ENCODE data around the gene EGFR. TPM values are rescaled to one million over a fixed set of nuclear protein-coding genes. Genes with fewer than 3 reads are reported as not detected.
A peak's percentile ranks its signal among the peaks of the same experiment; 100 is the strongest.

EGFR gene
- total RNA-seq, 2 donors from 2014 or later, result 57.8 to 63.4 TPM

GRCh38 chr7:55043691-55044370, 25.0 kb downstream of the EGFR start:
- no peaks in the 10 kb centered on the region for H3K27me3 ChIP-seq
- intact Hi-C loops (cut with DNase I), result no loop called here
- H3K9me3 ChIP-seq, result no peaks in the 10 kb centered on the region
- H3K27ac ChIP-seq, result no peak overlapping the region
- peak overlapping the region in 1 of 2 donors; percentile 35 for H3K9ac ChIP-seq (ENCODE audit: low read depth in 2 of 2, low read length in 2 of 2)
- H3K36me3 ChIP-seq, result no peaks in the 10 kb centered on the region
- H3K4me3 ChIP-seq, result no peak overlapping the region
- TF ChIP-seq, protein P1, sequence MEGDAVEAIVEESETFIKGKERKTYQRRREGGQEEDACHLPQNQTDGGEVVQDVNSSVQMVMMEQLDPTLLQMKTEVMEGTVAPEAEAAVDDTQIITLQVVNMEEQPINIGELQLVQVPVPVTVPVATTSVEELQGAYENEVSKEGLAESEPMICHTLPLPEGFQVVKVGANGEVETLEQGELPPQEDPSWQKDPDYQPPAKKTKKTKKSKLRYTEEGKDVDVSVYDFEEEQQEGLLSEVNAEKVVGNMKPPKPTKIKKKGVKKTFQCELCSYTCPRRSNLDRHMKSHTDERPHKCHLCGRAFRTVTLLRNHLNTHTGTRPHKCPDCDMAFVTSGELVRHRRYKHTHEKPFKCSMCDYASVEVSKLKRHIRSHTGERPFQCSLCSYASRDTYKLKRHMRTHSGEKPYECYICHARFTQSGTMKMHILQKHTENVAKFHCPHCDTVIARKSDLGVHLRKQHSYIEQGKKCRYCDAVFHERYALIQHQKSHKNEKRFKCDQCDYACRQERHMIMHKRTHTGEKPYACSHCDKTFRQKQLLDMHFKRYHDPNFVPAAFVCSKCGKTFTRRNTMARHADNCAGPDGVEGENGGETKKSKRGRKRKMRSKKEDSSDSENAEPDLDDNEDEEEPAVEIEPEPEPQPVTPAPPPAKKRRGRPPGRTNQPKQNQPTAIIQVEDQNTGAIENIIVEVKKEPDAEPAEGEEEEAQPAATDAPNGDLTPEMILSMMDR (IDR thresholded peaks at IDR 0.05), result no peak
- peaks cover 14% of the 10 kb centered on the region for H3K4me1 ChIP-seq
- DNase-seq, result no peak

DNA sequence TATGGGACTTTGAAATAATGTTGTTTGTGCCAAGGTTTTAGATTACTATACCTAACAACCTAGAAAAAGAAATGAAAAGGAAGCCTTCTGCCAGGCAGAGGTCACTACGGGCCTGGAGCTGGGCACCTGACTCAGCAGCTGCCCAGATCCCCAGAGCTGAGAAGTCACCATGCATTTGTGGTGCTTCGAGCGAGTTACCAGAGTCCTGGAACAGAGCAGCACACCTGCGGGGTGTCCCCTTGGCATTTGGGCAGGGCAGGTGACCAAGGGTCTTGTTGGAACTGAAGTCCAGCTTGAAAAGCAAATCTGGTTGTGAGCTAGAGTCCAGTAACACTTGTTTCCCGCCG, 25.5 kb downstream of the EGFR start:
- H3K27me3 ChIP-seq, result no peaks in the 10 kb centered on the region
- H3K4me3 ChIP-seq, result no peak overlapping the region
- peak overlapping the region; percentile 41 for H3K27ac ChIP-seq
- H3K4me1 ChIP-seq, result peaks cover 14% of the 10 kb centered on the region
- no peaks in the 10 kb centered on the region for H3K9me3 ChIP-seq
- H3K9ac ChIP-seq (ENCODE audit: low read depth in 2 of 2, low read length in 2 of 2), result no peak overlapping the region
- DNase-seq, result no peak
- TF ChIP-seq, protein P1 (IDR thresholded peaks at IDR 0.05), result no peak
- intact Hi-C loops (cut with DNase I), result no loop called here
- H3K36me3 ChIP-seq, result no peaks in the 10 kb centered on the region

DNA sequence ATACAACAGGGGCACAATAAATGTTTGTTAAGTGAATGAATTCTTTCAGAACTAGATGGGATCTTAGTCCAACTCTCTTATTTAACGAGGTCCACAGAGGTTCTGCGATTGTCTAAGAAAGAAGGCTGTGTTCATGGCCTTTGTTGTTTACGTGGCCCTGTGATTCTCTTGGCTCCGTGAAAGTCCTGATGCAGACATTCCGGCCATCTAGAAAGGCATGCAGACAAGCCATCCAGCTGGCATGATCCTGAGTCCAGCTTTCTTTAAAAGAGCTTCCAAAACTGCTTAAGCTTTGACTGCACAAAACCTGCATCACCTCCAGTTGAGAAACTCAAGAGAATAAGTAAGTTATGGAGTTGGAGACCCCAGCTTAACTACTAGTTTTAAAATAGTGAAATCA, 26.0 kb downstream of the EGFR start:
- H3K4me1 ChIP-seq, result peaks cover 14% of the 10 kb centered on the region
- no peak for DNase-seq
- no peak overlapping the region for H3K4me3 ChIP-seq
- no peaks in the 10 kb centered on the region for H3K27me3 ChIP-seq
- H3K9me3 ChIP-seq, result no peaks in the 10 kb centered on the region
- no peak overlapping the region for H3K9ac ChIP-seq (ENCODE audit: low read depth in 2 of 2, low read length in 2 of 2)
- intact Hi-C loops (cut with DNase I), result no loop called here
- H3K27ac ChIP-seq, result peak overlapping the region; percentile 41
- TF ChIP-seq, protein P1 (IDR thresholded peaks at IDR 0.05), result no peak
- H3K36me3 ChIP-seq, result no peaks in the 10 kb centered on the region

DNA sequence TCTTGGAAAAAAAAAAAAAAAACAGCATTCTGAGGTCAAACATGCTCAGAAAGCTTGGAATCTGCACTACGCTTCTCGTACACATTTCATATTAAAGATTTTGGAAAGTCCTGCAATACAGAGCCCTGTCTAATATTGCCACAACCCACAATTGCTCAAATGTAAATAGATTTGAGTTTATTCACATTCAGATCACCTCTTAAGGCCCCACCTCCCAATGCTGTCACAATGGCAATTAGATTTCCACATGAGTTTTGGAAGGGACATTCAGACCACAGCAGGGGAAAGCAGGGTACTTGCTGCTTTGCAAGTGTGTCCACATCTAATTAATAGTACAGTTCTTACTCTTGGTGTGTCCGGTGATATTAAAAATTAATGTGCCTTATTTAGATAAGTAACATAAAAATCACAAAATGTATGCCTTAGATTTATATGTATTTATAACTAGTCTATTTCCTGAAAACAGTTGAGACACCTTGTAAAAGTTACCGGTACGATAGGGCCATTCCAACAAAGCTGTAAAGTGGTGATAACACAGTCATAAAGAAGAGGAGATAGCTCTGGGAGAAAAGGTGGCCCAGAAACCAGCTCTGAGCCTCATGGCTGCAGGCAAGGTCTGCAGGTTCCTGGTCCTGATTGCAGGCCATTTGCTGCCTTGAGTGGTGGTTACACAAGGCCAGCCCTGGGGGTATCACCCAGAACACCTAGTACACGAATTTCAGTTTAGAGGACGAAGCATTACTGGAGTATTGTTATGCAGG, 27.9 kb downstream of the EGFR start:
- H3K4me1 ChIP-seq, result peaks cover 14% of the 10 kb centered on the region

DNA sequence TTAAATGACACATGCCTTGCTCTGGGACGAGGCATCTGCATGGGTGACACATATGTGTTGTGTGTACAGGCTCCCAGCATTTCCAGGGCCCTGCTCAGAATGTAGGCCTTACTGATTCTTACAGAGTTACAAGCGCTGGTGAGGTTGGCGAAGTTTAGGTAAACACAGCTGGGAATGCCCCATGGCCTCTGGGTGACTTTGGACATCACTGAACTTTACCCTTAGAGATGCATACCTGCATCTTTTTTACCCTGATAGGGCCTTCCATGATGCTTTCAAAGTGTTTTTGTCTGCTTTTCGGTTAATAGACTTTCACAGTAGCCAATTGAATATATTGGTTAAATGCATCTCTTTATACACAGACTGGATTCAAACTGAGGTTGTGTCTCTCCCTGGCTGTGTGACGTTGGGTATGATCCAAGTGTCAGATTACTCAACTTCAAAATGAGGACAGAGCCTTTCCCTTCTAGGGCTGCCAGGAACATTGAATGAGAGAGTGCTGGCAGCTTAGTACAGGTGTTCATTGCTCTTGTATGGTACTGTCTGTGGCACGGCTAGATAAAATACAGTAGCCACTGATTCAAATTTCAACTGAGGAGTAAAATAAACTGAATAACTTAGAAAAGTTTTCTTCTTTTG, 29.5 kb downstream of the EGFR start:
- Histone ChIP-seq H3K27me3 (no peaks in the 10 kb centered on the region), H3K4me3 (no peak overlapping the region), H3K4me1 (peaks cover 14% of the 10 kb centered on the region), H3K27ac (no peak overlapping the region), H3K36me3 (no peaks in the 10 kb centered on the region), H3K9ac (ENCODE audit: low read depth in 2 of 2, low read length in 2 of 2) (peak overlapping the region in 1 of 2 donors; percentile 62), H3K9me3 (no peaks in the 10 kb centered on the region)
- TF ChIP-seq, protein P1 (IDR thresholded peaks at IDR 0.05), result no peak
- intact Hi-C loops (cut with DNase I), result no loop called here
- peak; percentile 50 for DNase-seq

More for the DNA sequence above, 27.9 kb downstream of the EGFR start:
- Histone ChIP-seq H3K27ac (peak overlapping the region; percentile 35), H3K4me3 (no peak overlapping the region), H3K9me3 (no peaks in the 10 kb centered on the region), H3K27me3 (no peaks in the 10 kb centered on the region), H3K9ac (ENCODE audit: low read depth in 2 of 2, low read length in 2 of 2) (peak overlapping the region in 1 of 2 donors; percentile 46), H3K36me3 (no peaks in the 10 kb centered on the region)
- TF ChIP-seq, protein P1 (IDR thresholded peaks at IDR 0.05), result no peak
- intact Hi-C loops (cut with DNase I), result no loop called here
- DNase-seq, result peak; percentile 70
